ENCODE measurements around the gene PGP. TPM values are rescaled to one million over a fixed set of nuclear protein-coding genes. Genes with fewer than 3 reads are reported as not detected.

Gene PGP
- polyA plus RNA-seq, 6 donors from 2014 or later: 5.7 to 11.0 (median 9.5) TPM

- H3K27ac Mint-ChIP-seq: peak within 1 kb of the TSS; percentile 44 to 89 (median 68)
- H3K4me3 Mint-ChIP-seq: peak within 1 kb of the TSS; percentile 75 to 94 (median 87)
- H3K4me1 Mint-ChIP-seq: peaks cover 0 to 21% (median 21%) of the 10 kb centered on the region in 3 donors
- no peaks in the 10 kb centered on the region for H3K36me3 Mint-ChIP-seq
- DNase-seq (peak; percentile 99), ATAC-seq (ENCODE audit: low read depth in 2 of 2) (peak; percentile 96 to 97)
- H3K9me3 Mint-ChIP-seq: no peaks in the 10 kb centered on the region
- no peaks in the 10 kb centered on the region for H3K27me3 Mint-ChIP-seq
These were observed 8.7 kb upstream of the PGP start, which contains the start of gene E4F1 for GRCh38 chr16:2223221-2223941. Gene E4F1 (plus strand): TSS chr16:2223591. CDS start chr16:2223614, 23 bp downstream.

- DNase-seq (no peak), ATAC-seq (ENCODE audit: low read depth in 2 of 2) (no peak)
- no peaks in the 10 kb centered on the region for H3K27me3 Mint-ChIP-seq
- H3K36me3 Mint-ChIP-seq: no peaks in the 10 kb centered on the region
- H3K4me3 Mint-ChIP-seq: peak overlapping the region in 7 of 8 donors; percentile 55 to 94 (median 87)
- H3K27ac Mint-ChIP-seq: peak overlapping the region in 1 of 6 donors; percentile 82
- no peaks in the 10 kb centered on the region for H3K9me3 Mint-ChIP-seq
- peaks cover 10 to 18% (median 11%) of the 10 kb centered on the region in 3 donors for H3K4me1 Mint-ChIP-seq
These were observed 1.7 kb upstream of the PGP start for GRCh38 chr16:2216330-2216729.

- H3K36me3 Mint-ChIP-seq: no peaks in the 10 kb centered on the region
- H3K9me3 Mint-ChIP-seq: no peaks in the 10 kb centered on the region
- peak overlapping the region in 1 of 6 donors; percentile 82 for H3K27ac Mint-ChIP-seq
- peak overlapping the region; percentile 69 to 87 (median 82) for H3K4me3 Mint-ChIP-seq
- H3K27me3 Mint-ChIP-seq: no peaks in the 10 kb centered on the region
- ATAC-seq (ENCODE audit: low read depth in 2 of 2) (peak; percentile 2 to 3), DNase-seq (no peak)
- peaks cover 10 to 18% (median 11%) of the 10 kb centered on the region in 3 donors for H3K4me1 Mint-ChIP-seq
These were observed 572 bp downstream of the PGP start for GRCh38 chr16:2213817-2214718.

GRCh38 chr16:2212362-2213324 lies 2.0 kb downstream of the PGP start:
- peak overlapping the region; percentile 36 to 86 (median 78) for H3K4me3 Mint-ChIP-seq
- H3K36me3 Mint-ChIP-seq: peaks cover 0 to 5% of the 10 kb centered on the region in 2 donors
- no peak for ATAC-seq (ENCODE audit: low read depth in 2 of 2)
- H3K27ac Mint-ChIP-seq: peak overlapping the region in 2 of 6 donors; percentile 21 to 73
- H3K9me3 Mint-ChIP-seq: no peaks in the 10 kb centered on the region
- peaks cover 13 to 21% (median 17%) of the 10 kb centered on the region in 3 donors for H3K4me1 Mint-ChIP-seq
- no peaks in the 10 kb centered on the region for H3K27me3 Mint-ChIP-seq
- no peak for DNase-seq

GRCh38 chr16:2211923-2212347 lies 2.7 kb downstream of the PGP start:
- ATAC-seq (ENCODE audit: low read depth in 2 of 2) (no peak), DNase-seq (no peak)
- H3K27ac Mint-ChIP-seq: peak overlapping the region in 1 of 6 donors; percentile 73
- H3K4me1 Mint-ChIP-seq: peaks cover 17 to 26% (median 22%) of the 10 kb centered on the region in 3 donors
- H3K9me3 Mint-ChIP-seq: no peaks in the 10 kb centered on the region
- H3K4me3 Mint-ChIP-seq: peak overlapping the region in 3 of 8 donors; percentile 13 to 46 (median 25)
- H3K27me3 Mint-ChIP-seq: no peaks in the 10 kb centered on the region
- H3K36me3 Mint-ChIP-seq: peaks cover 0 to 9% of the 10 kb centered on the region in 2 donors

- Mint-ChIP-seq H3K27me3 (no peaks in the 10 kb centered on the region), H3K36me3 (peaks cover 0 to 9% of the 10 kb centered on the region in 2 donors), H3K4me1 (peaks cover 21 to 29% (median 27%) of the 10 kb centered on the region in 3 donors), H3K4me3 (peak within 1 kb of the TSS in 2 of 8 donors; percentile 45 to 46), H3K27ac (peak within 1 kb of the TSS in 1 of 6 donors; percentile 47), H3K9me3 (no peaks in the 10 kb centered on the region)
- no peak for ATAC-seq (ENCODE audit: low read depth in 2 of 2)
- no peak for DNase-seq
These were observed 4.0 kb downstream of the PGP start, which contains the start of gene BRICD5 for GRCh38 chr16:2210386-2211365. Gene BRICD5 (minus strand): TSS chr16:2210863. CDS start chr16:2210833, 30 bp downstream.

- Mint-ChIP-seq H3K4me3 (no peak overlapping the region), H3K27ac (no peak overlapping the region), H3K27me3 (no peaks in the 10 kb centered on the region)
These were observed 4.7 kb downstream of the PGP start for GRCh38 chr16:2210009-2210332.

GRCh38 chr16:2209258-2210008 lies 5.2 kb downstream of the PGP start:
- peaks cover 0 to 9% of the 10 kb centered on the region in 2 donors for H3K36me3 Mint-ChIP-seq
- ATAC-seq (ENCODE audit: low read depth in 2 of 2) (no peak), DNase-seq (no peak)
- H3K4me1 Mint-ChIP-seq: peaks cover 20 to 32% (median 29%) of the 10 kb centered on the region in 3 donors
- no peaks in the 10 kb centered on the region for H3K27me3 Mint-ChIP-seq
- H3K4me3 Mint-ChIP-seq: no peak overlapping the region
- H3K27ac Mint-ChIP-seq: no peak overlapping the region
- no peaks in the 10 kb centered on the region for H3K9me3 Mint-ChIP-seq

More at GRCh38 chr16:2210009-2210332, 4.7 kb downstream of the PGP start:
- DNase-seq: no peak
- H3K9me3 Mint-ChIP-seq: no peaks in the 10 kb centered on the region
- no peak for ATAC-seq (ENCODE audit: low read depth in 2 of 2)
- peaks cover 17 to 29% (median 24%) of the 10 kb centered on the region in 3 donors for H3K4me1 Mint-ChIP-seq
- peaks cover 0 to 9% of the 10 kb centered on the region in 2 donors for H3K36me3 Mint-ChIP-seq

- H3K4me3 Mint-ChIP-seq: no peak overlapping the region
- peaks cover 0 to 9% of the 10 kb centered on the region in 2 donors for H3K36me3 Mint-ChIP-seq
- ATAC-seq (ENCODE audit: low read depth in 2 of 2) (no peak), DNase-seq (no peak)
- H3K27ac Mint-ChIP-seq: no peak overlapping the region
- H3K27me3 Mint-ChIP-seq: no peaks in the 10 kb centered on the region
- H3K4me1 Mint-ChIP-seq: peaks cover 22 to 36% (median 31%) of the 10 kb centered on the region in 3 donors
- no peaks in the 10 kb centered on the region for H3K9me3 Mint-ChIP-seq
These were observed 5.9 kb downstream of the PGP start for GRCh38 chr16:2208772-2209171.

GRCh38 chr16:2208308-2208707 lies 6.3 kb downstream of the PGP start:
- H3K36me3 Mint-ChIP-seq: peaks cover 0 to 9% of the 10 kb centered on the region in 2 donors
- H3K4me1 Mint-ChIP-seq: peaks cover 26 to 37% (median 26%) of the 10 kb centered on the region in 3 donors
- no peak for DNase-seq
- H3K27ac Mint-ChIP-seq: no peak overlapping the region
- no peaks in the 10 kb centered on the region for H3K9me3 Mint-ChIP-seq
- H3K4me3 Mint-ChIP-seq: peak overlapping the region in 1 of 8 donors; percentile 33
- no peak for ATAC-seq (ENCODE audit: low read depth in 2 of 2)
- no peaks in the 10 kb centered on the region for H3K27me3 Mint-ChIP-seq

- H3K9me3 Mint-ChIP-seq: no peaks in the 10 kb centered on the region
- ATAC-seq (ENCODE audit: low read depth in 2 of 2): no peak
- peak overlapping the region in 2 of 6 donors; percentile 54 to 78 for H3K27ac Mint-ChIP-seq
- peaks cover 0 to 9% of the 10 kb centered on the region in 2 donors for H3K36me3 Mint-ChIP-seq
- no peaks in the 10 kb centered on the region for H3K27me3 Mint-ChIP-seq
- peak overlapping the region in 7 of 8 donors; percentile 19 to 87 (median 68) for H3K4me3 Mint-ChIP-seq
- DNase-seq: no peak
- peaks cover 22 to 34% (median 26%) of the 10 kb centered on the region in 3 donors for H3K4me1 Mint-ChIP-seq
These were observed 6.8 kb downstream of the PGP start for GRCh38 chr16:2207872-2208271.

All from naive B cell (primary cell).